Measurements from ENCODE around the gene ADRA2B.

The ADRA2B gene

DNA sequence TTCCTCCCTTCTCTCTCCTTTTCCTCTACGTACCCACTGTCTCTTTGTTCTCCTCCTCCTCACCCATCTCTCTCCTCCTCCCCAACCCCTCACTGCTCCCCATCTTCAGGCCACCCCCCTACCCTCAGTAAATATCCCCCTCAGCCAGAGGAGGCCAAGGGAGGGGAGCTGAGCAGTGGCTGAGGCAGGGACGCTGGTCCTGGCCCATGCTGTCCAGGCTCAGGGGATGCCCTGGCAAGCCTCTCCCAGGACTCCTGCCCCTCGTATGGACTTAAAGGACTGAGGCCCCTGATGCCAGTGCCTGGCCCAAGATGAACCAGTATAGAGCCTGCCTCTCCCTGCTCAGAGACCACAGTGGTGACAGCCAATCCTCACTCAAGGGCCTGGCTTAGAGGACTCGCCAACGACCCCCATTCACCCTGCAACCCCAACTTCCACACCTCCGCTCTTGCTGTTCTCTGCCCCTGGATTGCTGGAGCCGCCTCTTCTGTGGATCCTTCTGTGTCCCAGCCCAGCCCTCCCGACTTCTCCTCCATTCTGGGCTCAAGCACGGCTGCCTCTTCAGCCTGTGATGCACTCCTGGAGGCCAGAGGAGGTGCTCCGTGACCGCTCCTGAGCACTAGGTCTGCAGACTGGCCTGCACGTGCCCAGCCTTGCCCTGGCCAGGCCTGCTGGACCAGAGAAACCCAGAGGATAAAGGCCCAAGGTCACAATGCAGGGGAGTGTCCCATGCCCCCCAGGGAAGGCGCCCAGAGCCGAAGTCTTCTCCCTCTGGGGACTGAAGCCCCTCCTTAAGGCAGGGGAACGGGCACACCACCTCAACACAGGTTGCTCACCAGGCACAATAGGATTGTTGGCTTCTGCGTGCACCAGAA is 38.4 kb upstream of the ADRA2B start:
- H3K4me3 ChIP-seq (replicated peaks; ENCODE audit: insufficient read depth, low read length), result no peak overlapping the region
- no peak overlapping the region for H3K27ac ChIP-seq (replicated peaks)
- no peaks in the 10 kb centered on the region for H3K27me3 ChIP-seq (ENCODE audit: insufficient read depth, poor library complexity, severe bottlenecking)
- TF ChIP-seq GABPA (IDR thresholded peaks at IDR 0.05; ENCODE audit: low read depth), result no peak
- TF ChIP-seq, protein P1, sequence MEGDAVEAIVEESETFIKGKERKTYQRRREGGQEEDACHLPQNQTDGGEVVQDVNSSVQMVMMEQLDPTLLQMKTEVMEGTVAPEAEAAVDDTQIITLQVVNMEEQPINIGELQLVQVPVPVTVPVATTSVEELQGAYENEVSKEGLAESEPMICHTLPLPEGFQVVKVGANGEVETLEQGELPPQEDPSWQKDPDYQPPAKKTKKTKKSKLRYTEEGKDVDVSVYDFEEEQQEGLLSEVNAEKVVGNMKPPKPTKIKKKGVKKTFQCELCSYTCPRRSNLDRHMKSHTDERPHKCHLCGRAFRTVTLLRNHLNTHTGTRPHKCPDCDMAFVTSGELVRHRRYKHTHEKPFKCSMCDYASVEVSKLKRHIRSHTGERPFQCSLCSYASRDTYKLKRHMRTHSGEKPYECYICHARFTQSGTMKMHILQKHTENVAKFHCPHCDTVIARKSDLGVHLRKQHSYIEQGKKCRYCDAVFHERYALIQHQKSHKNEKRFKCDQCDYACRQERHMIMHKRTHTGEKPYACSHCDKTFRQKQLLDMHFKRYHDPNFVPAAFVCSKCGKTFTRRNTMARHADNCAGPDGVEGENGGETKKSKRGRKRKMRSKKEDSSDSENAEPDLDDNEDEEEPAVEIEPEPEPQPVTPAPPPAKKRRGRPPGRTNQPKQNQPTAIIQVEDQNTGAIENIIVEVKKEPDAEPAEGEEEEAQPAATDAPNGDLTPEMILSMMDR (IDR thresholded peaks at IDR 0.05; ENCODE audit: insufficient read depth, low read length), result no peak
- DNase-seq (ENCODE audit: low read depth in 1 of 2, low spot score in 1 of 2), result no peak

DNA sequence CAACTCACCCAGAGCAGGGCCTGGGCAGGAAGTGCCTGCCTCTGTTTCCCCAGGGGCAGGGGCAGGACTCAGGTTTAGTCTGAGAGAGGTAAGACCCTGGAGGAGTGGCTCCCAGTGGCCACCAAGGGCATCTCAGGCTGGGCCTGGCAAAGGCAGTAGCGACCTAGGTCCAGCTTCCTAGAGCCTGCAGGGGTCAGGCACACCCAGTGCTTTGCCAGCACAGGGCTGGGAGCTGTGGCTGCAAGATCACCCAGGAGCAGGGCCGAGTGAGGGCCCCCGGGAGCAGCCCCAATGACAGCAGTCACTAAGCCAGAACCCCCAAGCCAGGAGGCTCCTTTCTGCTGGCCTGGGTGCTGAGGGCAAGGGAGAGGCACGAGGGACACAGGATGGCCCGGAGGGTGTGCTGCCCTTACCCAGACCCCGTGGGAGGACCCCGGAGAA is 37.6 kb upstream of the ADRA2B start:
- Histone ChIP-seq H3K27me3 (ENCODE audit: insufficient read depth, poor library complexity, severe bottlenecking) (no peaks in the 10 kb centered on the region), H3K27ac (replicated peaks) (no peak overlapping the region), H3K4me3 (replicated peaks; ENCODE audit: insufficient read depth, low read length) (no peak overlapping the region)
- TF ChIP-seq, protein P2, sequence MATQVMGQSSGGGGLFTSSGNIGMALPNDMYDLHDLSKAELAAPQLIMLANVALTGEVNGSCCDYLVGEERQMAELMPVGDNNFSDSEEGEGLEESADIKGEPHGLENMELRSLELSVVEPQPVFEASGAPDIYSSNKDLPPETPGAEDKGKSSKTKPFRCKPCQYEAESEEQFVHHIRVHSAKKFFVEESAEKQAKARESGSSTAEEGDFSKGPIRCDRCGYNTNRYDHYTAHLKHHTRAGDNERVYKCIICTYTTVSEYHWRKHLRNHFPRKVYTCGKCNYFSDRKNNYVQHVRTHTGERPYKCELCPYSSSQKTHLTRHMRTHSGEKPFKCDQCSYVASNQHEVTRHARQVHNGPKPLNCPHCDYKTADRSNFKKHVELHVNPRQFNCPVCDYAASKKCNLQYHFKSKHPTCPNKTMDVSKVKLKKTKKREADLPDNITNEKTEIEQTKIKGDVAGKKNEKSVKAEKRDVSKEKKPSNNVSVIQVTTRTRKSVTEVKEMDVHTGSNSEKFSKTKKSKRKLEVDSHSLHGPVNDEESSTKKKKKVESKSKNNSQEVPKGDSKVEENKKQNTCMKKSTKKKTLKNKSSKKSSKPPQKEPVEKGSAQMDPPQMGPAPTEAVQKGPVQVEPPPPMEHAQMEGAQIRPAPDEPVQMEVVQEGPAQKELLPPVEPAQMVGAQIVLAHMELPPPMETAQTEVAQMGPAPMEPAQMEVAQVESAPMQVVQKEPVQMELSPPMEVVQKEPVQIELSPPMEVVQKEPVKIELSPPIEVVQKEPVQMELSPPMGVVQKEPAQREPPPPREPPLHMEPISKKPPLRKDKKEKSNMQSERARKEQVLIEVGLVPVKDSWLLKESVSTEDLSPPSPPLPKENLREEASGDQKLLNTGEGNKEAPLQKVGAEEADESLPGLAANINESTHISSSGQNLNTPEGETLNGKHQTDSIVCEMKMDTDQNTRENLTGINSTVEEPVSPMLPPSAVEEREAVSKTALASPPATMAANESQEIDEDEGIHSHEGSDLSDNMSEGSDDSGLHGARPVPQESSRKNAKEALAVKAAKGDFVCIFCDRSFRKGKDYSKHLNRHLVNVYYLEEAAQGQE (IDR thresholded peaks at IDR 0.05; ENCODE audit: insufficient replicate concordance, low read depth), result no peak
- TF ChIP-seq SPI1 (IDR thresholded peaks at IDR 0.05; ENCODE audit: borderline replicate concordance, low read depth) (no peak), GABPA (IDR thresholded peaks at IDR 0.05; ENCODE audit: low read depth) (no peak), POLR2AphosphoS5 (IDR thresholded peaks at IDR 0.05; ENCODE audit: low read depth) (no peak)
- TF ChIP-seq, protein P1 (IDR thresholded peaks at IDR 0.05; ENCODE audit: insufficient read depth, low read length), result no peak
- no peak for DNase-seq (ENCODE audit: low read depth in 1 of 2, low spot score in 1 of 2)

DNA sequence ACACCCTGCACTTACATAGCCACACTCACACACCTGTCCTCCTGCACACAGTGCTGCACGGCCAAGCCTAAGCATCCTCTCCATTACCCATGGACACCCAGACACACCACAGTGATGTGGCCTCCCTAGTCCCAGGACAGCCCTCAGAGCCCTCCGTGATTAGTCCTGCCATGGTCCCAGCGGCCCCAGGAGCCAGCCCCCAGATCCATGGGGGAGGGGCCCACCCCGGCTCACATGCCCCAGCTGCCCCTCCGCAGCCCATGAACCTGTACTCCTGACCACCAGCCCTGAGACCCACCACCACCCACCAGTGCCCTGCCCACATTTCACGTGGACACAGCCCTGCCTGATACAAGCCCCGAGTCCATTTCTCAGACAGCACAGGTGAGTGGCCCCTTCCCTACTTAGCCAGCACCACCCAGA is 36.9 kb upstream of the ADRA2B start:
- Histone ChIP-seq H3K27ac (replicated peaks) (no peak overlapping the region), H3K27me3 (ENCODE audit: insufficient read depth, poor library complexity, severe bottlenecking) (no peaks in the 10 kb centered on the region), H3K4me3 (replicated peaks; ENCODE audit: insufficient read depth, low read length) (no peak overlapping the region)
- TF ChIP-seq GABPA (IDR thresholded peaks at IDR 0.05; ENCODE audit: low read depth) (no peak), SPI1 (IDR thresholded peaks at IDR 0.05; ENCODE audit: borderline replicate concordance, low read depth) (no peak), POLR2AphosphoS5 (IDR thresholded peaks at IDR 0.05; ENCODE audit: low read depth) (no peak)
- TF ChIP-seq, protein P2 (IDR thresholded peaks at IDR 0.05; ENCODE audit: insufficient replicate concordance, low read depth), result no peak
- TF ChIP-seq, protein P1 (IDR thresholded peaks at IDR 0.05; ENCODE audit: insufficient read depth, low read length), result no peak
- DNase-seq (ENCODE audit: low read depth in 1 of 2, low spot score in 1 of 2), result no peak

Data from HL-60 (cell line).